Stimulated activated CD4-positive, alpha-beta T cell treated with anti-CD3 and anti-CD28 coated beads, Interleukin-4, amount 100 ng/mL, for 48 hours (primary cell): ENCODE data around the gene PDE4C.
A peak's percentile ranks its signal among the peaks of the same experiment; 100 is the strongest.

Experiments
- DNase-seq, 2 donors: peaks; one replicate each; pipeline ENCODE4 v3.0.0-alpha.2; 2020; ENCODE audit warnings: low read depth in 2 of 2

PDE4C gene

DNA sequence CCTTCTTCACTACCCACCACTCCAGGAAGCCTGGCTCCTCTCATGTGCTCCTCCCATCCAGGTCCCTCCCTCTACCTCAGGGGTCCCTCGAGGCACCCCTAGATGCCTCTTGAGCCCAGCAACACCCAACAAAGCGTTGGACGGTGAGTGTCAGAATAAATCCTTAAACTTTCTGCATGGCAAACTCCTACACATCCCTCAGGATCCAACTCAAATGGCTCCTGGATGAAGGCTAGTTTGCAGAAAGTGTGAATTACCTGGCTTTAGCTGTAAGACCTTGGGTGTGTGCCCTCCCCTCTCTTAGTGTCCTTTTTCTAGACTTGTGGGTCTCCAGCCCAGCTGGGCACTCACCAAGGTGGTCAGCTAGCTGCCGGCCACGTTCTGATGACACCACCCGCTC lies 27.9 kb downstream of the PDE4C start:
- DNase-seq: no peak

GRCh38 chr19:18197941-18198340 lies 28.3 kb downstream of the PDE4C start:
- no peak for DNase-seq

DNA sequence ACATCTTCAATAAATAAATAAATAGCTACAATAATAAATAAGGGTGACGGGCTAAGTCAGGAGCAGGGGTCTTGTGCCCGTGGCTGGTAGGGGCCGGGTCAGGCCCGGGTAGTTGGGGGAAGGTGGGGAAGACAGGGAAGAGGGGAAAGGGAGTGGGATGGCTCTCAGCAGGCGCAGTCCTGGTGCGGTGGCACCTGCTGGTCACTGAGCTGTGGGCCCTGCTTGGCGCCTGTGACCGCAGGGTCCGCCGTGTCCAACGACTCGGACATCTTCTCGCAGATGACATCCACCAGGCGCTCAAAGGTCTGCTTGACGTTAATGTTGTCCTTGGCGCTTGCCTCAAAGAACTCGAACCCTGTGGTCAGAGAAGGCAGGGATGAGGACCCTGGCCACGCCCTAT lies 28.9 kb downstream of the PDE4C start:
- DNase-seq: no peak

GRCh38 chr19:18196511-18196845 lies 29.8 kb downstream of the PDE4C start:
- no peak for DNase-seq

DNA sequence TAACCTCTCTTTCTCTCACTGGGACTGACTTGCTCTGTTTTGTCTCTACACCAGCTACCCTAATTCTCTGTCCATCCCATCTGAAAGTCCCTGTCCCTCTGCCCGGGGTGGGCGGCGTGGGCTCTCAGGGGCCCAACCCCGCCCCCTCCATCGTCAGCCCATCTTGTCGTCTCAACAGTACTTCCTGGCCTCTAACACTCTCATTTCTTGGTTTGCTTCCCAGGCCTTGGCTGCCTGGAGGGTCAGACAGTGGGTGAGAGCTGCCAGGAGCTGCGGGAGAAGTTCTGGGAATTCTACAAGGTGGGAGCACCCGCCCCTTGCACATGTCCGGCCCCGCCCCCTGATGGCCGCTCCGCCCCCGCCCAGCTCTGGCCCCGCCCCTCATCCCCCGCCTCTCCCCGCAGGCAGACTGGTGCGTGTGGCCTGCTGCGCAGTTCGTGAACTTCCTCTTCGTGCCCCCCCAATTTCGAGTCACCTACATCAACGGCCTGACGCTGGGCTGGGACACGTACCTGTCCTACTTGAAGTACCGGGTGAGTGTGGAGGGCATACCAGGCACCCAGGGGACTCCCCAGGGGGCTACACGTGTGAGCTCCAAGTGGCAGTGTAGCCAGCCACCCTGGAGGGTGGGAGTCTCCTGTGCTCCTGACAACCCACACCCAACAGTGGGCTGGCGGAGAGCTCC lies 31.5 kb downstream of the PDE4C start:
- DNase-seq: no peak

GRCh38 chr19:18194181-18194530 lies 32.1 kb downstream of the PDE4C start:
- DNase-seq: no peak

DNA sequence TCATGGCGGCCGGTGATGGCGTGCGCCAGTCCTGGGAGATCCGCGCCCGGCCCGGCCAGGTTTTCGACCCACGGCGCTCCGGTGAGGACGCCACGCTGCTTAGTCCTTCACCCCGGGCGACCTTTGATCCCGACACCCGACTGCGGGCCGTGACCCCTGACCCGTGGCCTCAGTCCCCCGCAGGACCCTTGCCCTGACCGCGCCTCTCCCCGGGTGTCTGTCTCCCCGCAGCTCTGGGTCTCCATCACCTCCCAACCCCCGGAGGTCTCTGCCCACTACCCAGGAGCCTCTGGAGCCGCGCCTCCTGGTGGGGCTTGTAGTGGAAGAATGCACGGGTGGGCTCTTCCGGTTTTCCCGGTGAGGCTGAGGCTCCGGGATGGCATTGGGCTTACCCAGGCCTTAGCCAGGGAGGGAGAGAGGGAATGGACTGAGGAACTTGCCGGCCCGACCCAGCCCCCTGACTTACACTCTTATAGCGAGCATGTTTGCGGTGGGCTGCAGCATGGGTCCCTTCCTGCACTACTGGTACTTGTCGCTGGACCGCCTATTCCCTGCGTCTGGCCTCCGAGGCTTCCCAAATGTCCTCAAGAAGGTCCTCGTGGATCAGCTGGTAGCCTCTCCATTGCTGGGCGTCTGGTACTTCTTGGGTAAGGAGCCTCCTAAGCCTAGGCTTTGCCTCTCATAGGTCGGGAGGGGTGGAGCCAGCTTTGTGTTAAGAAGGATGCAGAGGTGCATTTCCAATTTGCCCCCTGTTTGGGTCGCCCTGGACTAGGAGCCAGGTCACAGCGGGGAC lies 32.7 kb downstream of the PDE4C start:
- DNase-seq: no peak

DNA sequence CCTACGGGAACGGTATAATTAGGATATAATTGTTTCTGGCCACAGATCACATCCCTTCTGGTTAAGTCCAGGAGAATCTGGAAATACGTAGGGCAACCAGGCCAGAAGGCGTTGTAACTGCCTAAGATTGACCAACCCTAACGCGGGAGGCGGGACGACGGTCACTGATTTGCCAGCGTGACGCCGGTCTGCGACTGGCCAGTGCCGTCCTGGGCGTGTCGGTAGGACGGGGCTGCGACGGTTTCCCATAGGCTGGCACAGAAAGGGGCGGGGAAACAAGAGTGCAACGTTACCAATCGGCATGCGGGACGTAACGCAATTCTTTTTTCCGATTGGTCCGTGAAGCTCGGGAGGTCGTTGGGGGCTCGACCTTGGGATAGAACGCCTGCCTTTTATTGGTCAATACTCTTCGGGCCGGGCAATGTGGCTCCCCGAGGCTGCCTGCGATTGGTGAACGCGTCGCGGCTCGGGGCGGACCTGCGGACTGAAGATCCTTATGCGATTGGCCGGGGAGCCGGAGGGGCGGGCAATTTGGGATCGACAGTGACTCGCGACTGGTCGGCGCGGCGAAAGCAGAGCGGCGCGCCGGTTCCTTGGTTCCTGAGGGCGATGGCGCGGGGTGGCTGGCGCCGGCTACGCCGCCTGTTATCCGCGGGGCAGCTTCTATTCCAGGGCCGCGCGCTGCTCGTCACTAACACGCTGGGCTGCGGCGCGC lies 33.4 kb downstream of the PDE4C start, which contains the start of gene MPV17L2:
MPV17L2 (plus strand) TSS at position 546 of the 715 bp plus-strand sequence; CDS start at position 610, 64 bp downstream.
- DNase-seq: peak; percentile 92 to 98

- DNase-seq: no peak
Observed at GRCh38 chr19:18191640-18192062, 34.6 kb downstream of the PDE4C start.

- DNase-seq: no peak
Observed at GRCh38 chr19:18190278-18190677, 36.0 kb downstream of the PDE4C start.

DNA sequence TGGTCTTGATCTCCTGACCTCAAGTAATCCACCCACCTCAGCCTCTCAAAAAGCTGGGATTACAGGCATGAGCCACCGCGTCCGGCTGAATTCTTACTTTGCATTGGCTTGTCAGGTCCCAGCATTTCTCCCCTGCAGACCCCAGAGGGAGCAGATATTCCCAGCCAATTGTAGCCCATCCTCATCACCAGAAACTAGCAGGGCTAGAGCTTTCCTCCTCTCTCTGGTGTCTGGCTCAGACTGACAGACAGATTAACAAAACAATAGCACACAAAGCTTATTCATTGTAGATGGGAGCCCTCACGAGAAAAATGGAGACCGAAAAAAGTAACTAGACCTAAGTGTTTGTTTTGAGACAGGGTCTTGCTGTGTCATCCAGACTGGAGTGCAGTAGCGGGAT lies 40.7 kb downstream of the PDE4C start:
- no peak for DNase-seq

DNA sequence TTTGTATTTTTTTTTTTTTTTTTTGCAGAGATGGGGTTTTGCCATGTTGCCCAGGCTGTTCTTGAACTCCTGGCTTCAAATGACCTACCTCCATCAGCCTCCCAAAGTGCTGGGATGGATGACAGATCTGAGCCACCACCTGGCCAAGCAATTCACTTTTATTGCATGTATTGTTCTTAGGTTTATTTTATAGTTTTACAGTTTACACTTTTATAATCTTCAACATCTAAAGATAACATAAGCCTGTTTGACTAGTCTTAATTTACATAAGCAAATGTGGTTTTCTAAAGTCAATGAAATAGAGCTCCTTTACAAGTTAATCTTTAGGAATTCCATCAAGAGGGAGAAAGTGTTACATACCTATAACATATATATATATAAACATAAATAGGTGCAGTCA lies 42.7 kb downstream of the PDE4C start:
- no peak for DNase-seq

- no peak for DNase-seq
Observed at GRCh38 chr19:18179957-18180356, 46.3 kb downstream of the PDE4C start.

GRCh38 chr19:18176367-18177310 lies 49.6 kb downstream of the PDE4C start:
- DNase-seq: no peak

DNA sequence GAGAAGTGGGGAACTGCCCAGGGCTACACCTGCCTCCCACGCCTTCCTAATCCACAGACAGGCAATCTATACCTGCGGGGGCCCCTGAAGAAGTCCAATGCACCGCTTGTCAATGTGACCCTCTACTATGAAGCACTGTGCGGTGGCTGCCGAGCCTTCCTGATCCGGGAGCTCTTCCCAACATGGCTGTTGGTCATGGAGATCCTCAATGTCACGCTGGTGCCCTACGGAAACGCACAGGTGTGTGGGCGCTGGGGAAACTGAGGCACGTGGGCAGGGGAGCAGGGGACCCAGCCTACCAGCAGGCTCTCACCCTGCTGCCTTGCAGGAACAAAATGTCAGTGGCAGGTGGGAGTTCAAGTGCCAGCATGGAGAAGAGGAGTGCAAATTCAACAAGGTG lies 51.3 kb downstream of the PDE4C start:
- DNase-seq: no peak
